GM23338 (cell line): ENCODE measurements around the gene NGF. TPM values are rescaled to one million over a fixed set of nuclear protein-coding genes. Genes with fewer than 3 reads are reported as not detected.

Experiments used
- ATAC-seq: fragments of 200-7000 bp; cut with Tn5 transposase; 3 replicates; pipeline ENCODE4 v1.9.1; 2020
- DNase-seq: peaks from one replicate; pipeline ENCODE4 v3.0.0-alpha.2; 2015; ENCODE audit warnings: low spot score
- H2AFZ ChIP-seq: fragments of 200-600 bp; sonication (generic); 2 replicates; pipeline ENCODE4 v1.8.0; 2016; ENCODE audit warnings: antibody characterized with exemption, mild to moderate bottlenecking, moderate library complexity
- H3F3A ChIP-seq: fragments of 200-600 bp; sonication (generic); replicated peaks from 2 replicates; pipeline ENCODE4 v1.8.0; 2017; ENCODE audit warnings: antibody characterized with exemption, mixed run types, low read depth
- H3K27ac ChIP-seq: fragments of 200-600 bp; sonication (generic); 2 replicates; pipeline ENCODE4 v1.6.1; 2016; ENCODE audit warnings: low read depth
- H3K27me3 ChIP-seq: fragments of 200-600 bp; sonication (generic); 2 replicates; pipeline ENCODE4 v1.8.0; 2016; ENCODE audit warnings: mild to moderate bottlenecking, mixed run types, moderate library complexity; ENCODE audit not compliant: insufficient read depth
- H3K36me3 ChIP-seq: fragments of 200-600 bp; sonication (generic); 2 replicates; pipeline ENCODE4 v1.8.0; 2016; ENCODE audit warnings: mild to moderate bottlenecking; ENCODE audit not compliant: insufficient read depth
- H3K4me1 ChIP-seq: fragments of 200-600 bp; sonication (generic); 2 replicates; pipeline ENCODE4 v1.8.0; 2016; ENCODE audit warnings: mild to moderate bottlenecking, moderate library complexity; ENCODE audit not compliant: insufficient read depth
- H3K4me2 ChIP-seq: fragments of 200-600 bp; sonication (generic); 2 replicates; pipeline ENCODE4 v1.7.1; 2017; ENCODE audit warnings: mixed run types
- H3K4me3 ChIP-seq: fragments of 200-600 bp; sonication (generic); 2 replicates; pipeline ENCODE4 v1.6.1; 2016; ENCODE audit warnings: mixed run types
- H3K79me2 ChIP-seq: fragments of 200-600 bp; sonication (generic); replicated peaks from 2 replicates; pipeline ENCODE4 v1.8.0; 2017; ENCODE audit warnings: mild to moderate bottlenecking; ENCODE audit not compliant: insufficient read depth
- H3K9me2 ChIP-seq: fragments of 200-600 bp; sonication (generic); 2 replicates; pipeline ENCODE4 v1.8.0; 2017; ENCODE audit not compliant: insufficient read depth
- H4K20me1 ChIP-seq: fragments of 200-600 bp; sonication (generic); replicated peaks from 2 replicates; pipeline ENCODE4 v1.8.0; 2017; ENCODE audit warnings: mild to moderate bottlenecking; ENCODE audit not compliant: insufficient read depth
- H3K27ac Mint-ChIP-seq: 2 replicates; pipeline ENCODE4 v1.8.0; 2020; ENCODE audit warnings: inconsistent platforms, mild to moderate bottlenecking, moderate library complexity, mixed read lengths
- H3K27me3 Mint-ChIP-seq: 3 replicates; pipeline ENCODE4 v1.8.0; 2022; ENCODE audit warnings: low read depth, mild to moderate bottlenecking, moderate library complexity, mixed read lengths, inconsistent platforms; ENCODE audit not compliant: insufficient read depth, poor library complexity
- H3K36me3 Mint-ChIP-seq: 3 replicates; pipeline ENCODE4 v1.8.0; 2021; ENCODE audit warnings: low read depth, mild to moderate bottlenecking, inconsistent platforms, moderate library complexity, mixed read lengths
- H3K4me1 Mint-ChIP-seq: 3 replicates; pipeline ENCODE4 v1.8.0; 2020; ENCODE audit warnings: mild to moderate bottlenecking, inconsistent platforms, mixed read lengths
- H3K4me3 Mint-ChIP-seq: 3 replicates; pipeline ENCODE4 v1.8.0; 2021; ENCODE audit warnings: moderate library complexity, mild to moderate bottlenecking, inconsistent platforms, mixed read lengths
- H3K9me3 Mint-ChIP-seq: 3 replicates; pipeline ENCODE4 v1.8.0; 2020; ENCODE audit warnings: moderate library complexity, mild to moderate bottlenecking, inconsistent platforms, mixed read lengths
- EZH2phosphoT487 ChIP-seq: fragments of 200-600 bp; sonication (generic); IDR thresholded peaks from one replicate; pipeline ENCODE4 v1.8.1; 2018; ENCODE audit warnings: antibody characterized with exemption; ENCODE audit not compliant: unreplicated experiment
- JUNB ChIP-seq: IDR thresholded peaks from one replicate; pipeline ENCODE4 v1.6.1; 2016; ENCODE audit warnings: antibody characterized with exemption; ENCODE audit not compliant: unreplicated experiment
- NANOG ChIP-seq: IDR thresholded peaks from 2 replicates; pipeline ENCODE4 v1.6.1; 2016; ENCODE audit warnings: antibody characterized with exemption, borderline replicate concordance
- POLR2AphosphoS5 ChIP-seq: IDR thresholded peaks from 2 replicates; pipeline ENCODE4 v1.6.1; 2016; ENCODE audit warnings: antibody characterized with exemption, low read depth
- STAT1 ChIP-seq: IDR thresholded peaks from one replicate; pipeline ENCODE4 v1.6.1; 2016; ENCODE audit warnings: antibody characterized with exemption; ENCODE audit not compliant: unreplicated experiment
- ZNF114 ChIP-seq: fragments of 250-450 bp; sonication (Bioruptor Pico); IDR thresholded peaks from 2 replicates; pipeline ENCODE4 v1.5.0; 2020; ENCODE audit warnings: mild to moderate bottlenecking, moderate library complexity
- ZNF331 ChIP-seq: fragments of 250-450 bp; sonication (Bioruptor Pico); IDR thresholded peaks from 2 replicates; pipeline ENCODE4 v1.5.0; 2020; ENCODE audit warnings: low read depth, mild to moderate bottlenecking, moderate library complexity
- polyA plus RNA-seq: library from polyadenylated mRNA; unstranded; fragments of >200 nt; fragmentation: Nextera tagmentation; extraction: Ambion mirVana; gene quantifications from 2 replicates; pipeline ENCODE4 v1.2.1, GENCODE V29; 2016
- total RNA-seq: library from RNA; depleted of rRNA; stranded (reverse); fragments of >200 nt; shearing (Covaris generic); gene quantifications from 2 replicates; pipeline ENCODE4 v1.2.3, GENCODE V29; 2014
- TF ChIP-seq, protein P1 (sequence below), 2 experiments: fragments of 200-600 bp in 1 of 2; sonication (generic) in 1 of 2; conservative IDR thresholded peaks; 2 replicates each; pipeline versions ENCODE4 v1.5.1 to v1.6.1; 2016 to 2017; ENCODE audit warnings: antibody characterized with exemption in 2 of 2, low read depth in 2 of 2, mild to moderate bottlenecking in 2 of 2, moderate library complexity in 1 of 2
- TF ChIP-seq, protein P2 (sequence below): IDR thresholded peaks from 2 replicates; pipeline ENCODE4 v1.6.1; 2016; ENCODE audit warnings: antibody characterized with exemption
- TF ChIP-seq, protein P3 (sequence below): IDR thresholded peaks from one replicate; pipeline ENCODE4 v1.6.1; 2018; ENCODE audit warnings: antibody characterized with exemption; ENCODE audit not compliant: unreplicated experiment
- TF ChIP-seq, protein P4 (sequence below): fragments of 250-450 bp; sonication (Bioruptor Pico); IDR thresholded peaks from 2 replicates; pipeline ENCODE4 v1.5.0; 2020; ENCODE audit warnings: mild to moderate bottlenecking, moderate library complexity

The NGF gene
- total and polyA plus RNA-seq, 2 experiments from 2014 or later, result 0.28 to 0.92 TPM

DNA sequence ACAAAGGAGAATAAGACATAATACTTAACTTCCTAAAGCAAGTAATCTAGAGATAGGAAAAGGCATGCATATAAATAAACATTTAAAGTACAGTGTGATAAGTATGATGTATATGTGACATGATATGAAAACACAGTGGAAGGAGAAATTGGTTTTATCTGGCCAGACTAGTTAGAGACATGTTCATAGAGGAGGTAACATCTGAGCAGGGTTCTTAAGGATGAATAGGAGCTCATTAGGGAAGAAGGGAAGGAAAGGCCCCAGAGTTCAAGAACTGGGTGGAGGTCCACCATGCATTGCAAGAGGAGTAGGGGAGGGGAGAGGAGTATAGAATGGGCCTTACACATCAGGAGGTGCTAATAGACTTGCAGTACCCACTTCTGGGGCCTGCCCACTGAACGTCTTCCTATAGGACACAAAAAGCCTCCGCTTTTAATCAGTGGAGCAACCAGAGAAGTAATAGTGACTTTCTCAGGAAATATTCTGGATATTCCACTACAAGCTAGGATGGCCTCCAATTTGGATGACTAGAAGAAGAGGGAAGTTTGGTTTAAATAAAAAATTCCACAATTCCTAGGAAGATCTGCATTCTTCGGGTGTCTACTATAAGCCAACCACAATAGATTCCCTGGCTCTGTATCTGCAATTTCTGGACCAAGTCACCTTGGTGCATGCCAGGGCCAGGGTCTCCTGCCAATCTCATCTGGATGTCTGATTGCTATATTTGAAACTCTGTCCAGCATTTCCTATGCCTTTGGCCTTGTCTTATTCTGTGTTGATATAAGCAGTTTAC is 41.9 kb downstream of the NGF start:
- Mint-ChIP-seq H3K4me3 (no peak overlapping the region), H3K4me1 (peaks cover 26% of the 10 kb centered on the region), H3K27ac (no peak overlapping the region), H3K9me3 (no peaks in the 10 kb centered on the region), H3K27me3 (no peaks in the 10 kb centered on the region), H3K36me3 (no peaks in the 10 kb centered on the region)
- Histone ChIP-seq H3K4me2 (no peak overlapping the region), H3K79me2 (no peaks in the 10 kb centered on the region), H4K20me1 (no peaks in the 10 kb centered on the region), H3K9me2 (peaks cover 18% of the 10 kb centered on the region), H2AFZ (no peak overlapping the region), H3K27me3 (no peaks in the 10 kb centered on the region), H3K4me3 (no peak overlapping the region), H3F3A (no peaks in the 10 kb centered on the region), H3K4me1 (peaks cover 18% of the 10 kb centered on the region), H3K36me3 (no peaks in the 10 kb centered on the region), H3K27ac (no peak overlapping the region)
- DNase-seq (no peak), ATAC-seq (no peak)
- TF ChIP-seq POLR2AphosphoS5, result no peak
- TF ChIP-seq ZNF114 (CRISPR knock-in tag), result no peak
- TF ChIP-seq, protein P1, sequence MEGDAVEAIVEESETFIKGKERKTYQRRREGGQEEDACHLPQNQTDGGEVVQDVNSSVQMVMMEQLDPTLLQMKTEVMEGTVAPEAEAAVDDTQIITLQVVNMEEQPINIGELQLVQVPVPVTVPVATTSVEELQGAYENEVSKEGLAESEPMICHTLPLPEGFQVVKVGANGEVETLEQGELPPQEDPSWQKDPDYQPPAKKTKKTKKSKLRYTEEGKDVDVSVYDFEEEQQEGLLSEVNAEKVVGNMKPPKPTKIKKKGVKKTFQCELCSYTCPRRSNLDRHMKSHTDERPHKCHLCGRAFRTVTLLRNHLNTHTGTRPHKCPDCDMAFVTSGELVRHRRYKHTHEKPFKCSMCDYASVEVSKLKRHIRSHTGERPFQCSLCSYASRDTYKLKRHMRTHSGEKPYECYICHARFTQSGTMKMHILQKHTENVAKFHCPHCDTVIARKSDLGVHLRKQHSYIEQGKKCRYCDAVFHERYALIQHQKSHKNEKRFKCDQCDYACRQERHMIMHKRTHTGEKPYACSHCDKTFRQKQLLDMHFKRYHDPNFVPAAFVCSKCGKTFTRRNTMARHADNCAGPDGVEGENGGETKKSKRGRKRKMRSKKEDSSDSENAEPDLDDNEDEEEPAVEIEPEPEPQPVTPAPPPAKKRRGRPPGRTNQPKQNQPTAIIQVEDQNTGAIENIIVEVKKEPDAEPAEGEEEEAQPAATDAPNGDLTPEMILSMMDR (conservative IDR thresholded peaks at IDR 0.05; ENCODE audit: low read depth in 2 of 2), result no peak
- TF ChIP-seq, protein P2, sequence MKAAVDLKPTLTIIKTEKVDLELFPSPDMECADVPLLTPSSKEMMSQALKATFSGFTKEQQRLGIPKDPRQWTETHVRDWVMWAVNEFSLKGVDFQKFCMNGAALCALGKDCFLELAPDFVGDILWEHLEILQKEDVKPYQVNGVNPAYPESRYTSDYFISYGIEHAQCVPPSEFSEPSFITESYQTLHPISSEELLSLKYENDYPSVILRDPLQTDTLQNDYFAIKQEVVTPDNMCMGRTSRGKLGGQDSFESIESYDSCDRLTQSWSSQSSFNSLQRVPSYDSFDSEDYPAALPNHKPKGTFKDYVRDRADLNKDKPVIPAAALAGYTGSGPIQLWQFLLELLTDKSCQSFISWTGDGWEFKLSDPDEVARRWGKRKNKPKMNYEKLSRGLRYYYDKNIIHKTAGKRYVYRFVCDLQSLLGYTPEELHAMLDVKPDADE, result no peak
- TF ChIP-seq EZH2phosphoT487, result no peak
- no peak for TF ChIP-seq JUNB
- no peak for TF ChIP-seq STAT1
- no peak for TF ChIP-seq ZNF331 (CRISPR knock-in tag)
- TF ChIP-seq, protein P3, sequence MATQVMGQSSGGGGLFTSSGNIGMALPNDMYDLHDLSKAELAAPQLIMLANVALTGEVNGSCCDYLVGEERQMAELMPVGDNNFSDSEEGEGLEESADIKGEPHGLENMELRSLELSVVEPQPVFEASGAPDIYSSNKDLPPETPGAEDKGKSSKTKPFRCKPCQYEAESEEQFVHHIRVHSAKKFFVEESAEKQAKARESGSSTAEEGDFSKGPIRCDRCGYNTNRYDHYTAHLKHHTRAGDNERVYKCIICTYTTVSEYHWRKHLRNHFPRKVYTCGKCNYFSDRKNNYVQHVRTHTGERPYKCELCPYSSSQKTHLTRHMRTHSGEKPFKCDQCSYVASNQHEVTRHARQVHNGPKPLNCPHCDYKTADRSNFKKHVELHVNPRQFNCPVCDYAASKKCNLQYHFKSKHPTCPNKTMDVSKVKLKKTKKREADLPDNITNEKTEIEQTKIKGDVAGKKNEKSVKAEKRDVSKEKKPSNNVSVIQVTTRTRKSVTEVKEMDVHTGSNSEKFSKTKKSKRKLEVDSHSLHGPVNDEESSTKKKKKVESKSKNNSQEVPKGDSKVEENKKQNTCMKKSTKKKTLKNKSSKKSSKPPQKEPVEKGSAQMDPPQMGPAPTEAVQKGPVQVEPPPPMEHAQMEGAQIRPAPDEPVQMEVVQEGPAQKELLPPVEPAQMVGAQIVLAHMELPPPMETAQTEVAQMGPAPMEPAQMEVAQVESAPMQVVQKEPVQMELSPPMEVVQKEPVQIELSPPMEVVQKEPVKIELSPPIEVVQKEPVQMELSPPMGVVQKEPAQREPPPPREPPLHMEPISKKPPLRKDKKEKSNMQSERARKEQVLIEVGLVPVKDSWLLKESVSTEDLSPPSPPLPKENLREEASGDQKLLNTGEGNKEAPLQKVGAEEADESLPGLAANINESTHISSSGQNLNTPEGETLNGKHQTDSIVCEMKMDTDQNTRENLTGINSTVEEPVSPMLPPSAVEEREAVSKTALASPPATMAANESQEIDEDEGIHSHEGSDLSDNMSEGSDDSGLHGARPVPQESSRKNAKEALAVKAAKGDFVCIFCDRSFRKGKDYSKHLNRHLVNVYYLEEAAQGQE, result no peak
- TF ChIP-seq, protein P4, sequence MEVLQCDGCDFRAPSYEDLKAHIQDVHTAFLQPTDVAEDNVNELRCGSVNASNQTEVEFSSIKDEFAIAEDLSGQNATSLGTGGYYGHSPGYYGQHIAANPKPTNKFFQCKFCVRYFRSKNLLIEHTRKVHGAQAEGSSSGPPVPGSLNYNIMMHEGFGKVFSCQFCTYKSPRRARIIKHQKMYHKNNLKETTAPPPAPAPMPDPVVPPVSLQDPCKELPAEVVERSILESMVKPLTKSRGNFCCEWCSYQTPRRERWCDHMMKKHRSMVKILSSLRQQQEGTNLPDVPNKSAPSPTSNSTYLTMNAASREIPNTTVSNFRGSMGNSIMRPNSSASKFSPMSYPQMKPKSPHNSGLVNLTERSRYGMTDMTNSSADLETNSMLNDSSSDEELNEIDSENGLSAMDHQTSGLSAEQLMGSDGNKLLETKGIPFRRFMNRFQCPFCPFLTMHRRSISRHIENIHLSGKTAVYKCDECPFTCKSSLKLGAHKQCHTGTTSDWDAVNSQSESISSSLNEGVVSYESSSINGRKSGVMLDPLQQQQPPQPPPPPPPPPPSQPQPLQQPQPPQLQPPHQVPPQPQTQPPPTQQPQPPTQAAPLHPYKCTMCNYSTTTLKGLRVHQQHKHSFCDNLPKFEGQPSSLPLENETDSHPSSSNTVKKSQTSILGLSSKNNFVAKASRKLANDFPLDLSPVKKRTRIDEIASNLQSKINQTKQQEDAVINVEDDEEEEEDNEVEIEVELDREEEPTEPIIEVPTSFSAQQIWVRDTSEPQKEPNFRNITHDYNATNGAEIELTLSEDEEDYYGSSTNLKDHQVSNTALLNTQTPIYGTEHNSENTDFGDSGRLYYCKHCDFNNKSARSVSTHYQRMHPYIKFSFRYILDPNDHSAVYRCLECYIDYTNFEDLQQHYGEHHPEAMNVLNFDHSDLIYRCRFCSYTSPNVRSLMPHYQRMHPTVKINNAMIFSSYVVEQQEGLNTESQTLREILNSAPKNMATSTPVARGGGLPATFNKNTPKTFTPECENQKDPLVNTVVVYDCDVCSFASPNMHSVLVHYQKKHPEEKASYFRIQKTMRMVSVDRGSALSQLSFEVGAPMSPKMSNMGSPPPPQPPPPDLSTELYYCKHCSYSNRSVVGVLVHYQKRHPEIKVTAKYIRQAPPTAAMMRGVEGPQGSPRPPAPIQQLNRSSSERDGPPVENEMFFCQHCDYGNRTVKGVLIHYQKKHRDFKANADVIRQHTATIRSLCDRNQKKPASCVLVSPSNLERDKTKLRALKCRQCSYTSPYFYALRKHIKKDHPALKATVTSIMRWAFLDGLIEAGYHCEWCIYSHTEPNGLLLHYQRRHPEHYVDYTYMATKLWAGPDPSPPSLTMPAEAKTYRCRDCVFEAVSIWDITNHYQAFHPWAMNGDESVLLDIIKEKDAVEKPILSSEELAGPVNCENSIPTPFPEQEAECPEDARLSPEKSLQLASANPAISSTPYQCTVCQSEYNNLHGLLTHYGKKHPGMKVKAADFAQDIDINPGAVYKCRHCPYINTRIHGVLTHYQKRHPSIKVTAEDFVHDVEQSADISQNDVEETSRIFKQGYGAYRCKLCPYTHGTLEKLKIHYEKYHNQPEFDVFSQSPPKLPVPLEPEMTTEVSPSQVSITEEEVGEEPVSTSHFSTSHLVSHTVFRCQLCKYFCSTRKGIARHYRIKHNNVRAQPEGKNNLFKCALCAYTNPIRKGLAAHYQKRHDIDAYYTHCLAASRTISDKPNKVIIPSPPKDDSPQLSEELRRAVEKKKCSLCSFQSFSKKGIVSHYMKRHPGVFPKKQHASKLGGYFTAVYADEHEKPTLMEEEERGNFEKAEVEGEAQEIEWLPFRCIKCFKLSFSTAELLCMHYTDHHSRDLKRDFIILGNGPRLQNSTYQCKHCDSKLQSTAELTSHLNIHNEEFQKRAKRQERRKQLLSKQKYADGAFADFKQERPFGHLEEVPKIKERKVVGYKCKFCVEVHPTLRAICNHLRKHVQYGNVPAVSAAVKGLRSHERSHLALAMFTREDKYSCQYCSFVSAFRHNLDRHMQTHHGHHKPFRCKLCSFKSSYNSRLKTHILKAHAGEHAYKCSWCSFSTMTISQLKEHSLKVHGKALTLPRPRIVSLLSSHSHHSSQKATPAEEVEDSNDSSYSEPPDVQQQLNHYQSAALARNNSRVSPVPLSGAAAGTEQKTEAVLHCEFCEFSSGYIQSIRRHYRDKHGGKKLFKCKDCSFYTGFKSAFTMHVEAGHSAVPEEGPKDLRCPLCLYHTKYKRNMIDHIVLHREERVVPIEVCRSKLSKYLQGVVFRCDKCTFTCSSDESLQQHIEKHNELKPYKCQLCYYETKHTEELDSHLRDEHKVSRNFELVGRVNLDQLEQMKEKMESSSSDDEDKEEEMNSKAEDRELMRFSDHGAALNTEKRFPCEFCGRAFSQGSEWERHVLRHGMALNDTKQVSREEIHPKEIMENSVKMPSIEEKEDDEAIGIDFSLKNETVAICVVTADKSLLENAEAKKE, result no peak
- no peak for TF ChIP-seq NANOG
